NT2/D1 (cell line): ENCODE measurements around the gene NLRP6.

Source experiments
- SUZ12 ChIP-seq: IDR thresholded peaks from 2 replicates; pipeline ENCODE4 v1.6.1; 2011; ENCODE audit not compliant: insufficient read length, insufficient read depth; ENCODE audit errors: extremely low read depth
- ZNF274 ChIP-seq: IDR thresholded peaks from 2 replicates; pipeline ENCODE4 v1.6.1; 2011; ENCODE audit warnings: mild to moderate bottlenecking, low read depth, low read length

DNA sequence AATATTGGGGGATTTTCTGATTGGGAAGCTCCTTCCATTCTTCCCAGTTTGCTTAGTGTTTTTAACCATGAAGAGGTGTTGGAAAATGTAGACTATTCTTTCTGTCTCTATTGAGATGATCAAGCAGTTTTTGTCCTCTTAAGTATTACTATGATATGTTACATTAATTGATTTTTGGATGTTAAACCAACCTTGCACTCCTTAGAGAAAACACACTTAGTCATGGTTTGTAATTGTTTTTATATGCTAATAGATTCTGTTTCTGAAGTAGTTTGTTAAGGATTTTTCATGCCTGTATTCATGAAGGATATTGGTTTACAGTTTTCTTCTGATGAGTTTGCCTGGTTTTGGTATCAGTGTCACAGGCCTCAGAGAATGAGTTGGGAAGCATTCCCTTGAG lies 2.0 kb upstream of the NLRP6 start:
- TF ChIP-seq SUZ12 (no peak), ZNF274 (no peak)
